ENCODE data around the gene RPRD1A.

- TF ChIP-seq CTCF (conservative IDR thresholded peaks at IDR 0.05; ENCODE audit: low read depth, low read length), result no peak
- TF ChIP-seq EZH2 (IDR thresholded peaks at IDR 0.05; ENCODE audit: borderline replicate concordance, low read depth, low read length, poor library complexity, severe bottlenecking), result no peak
These were observed 88.2 kb downstream of the RPRD1A start for GRCh38 chr18:35979112-35979511.

Data from A673 (cell line).